Endodermal cell (in vitro differentiated cells): Measurements from ENCODE around the gene PRKCE. TPM values are rescaled to one million over a fixed set of nuclear protein-coding genes. Genes with fewer than 3 reads are reported as not detected.

Experiments
- DNase-seq: peaks from one replicate; pipeline ENCODE4 v3.0.0-alpha.2; 2017
- H3K27ac ChIP-seq: 2 replicates; pipeline ENCODE4 v1.5.1; 2013; ENCODE audit warnings: mild to moderate bottlenecking, low read depth, low read length, moderate library complexity
- H3K27me3 ChIP-seq: 2 replicates; pipeline ENCODE4 v1.6.1; 2013; ENCODE audit warnings: mild to moderate bottlenecking, low read length, moderate library complexity; ENCODE audit not compliant: insufficient read depth, control insufficient read depth, poor library complexity, severe bottlenecking
- H3K36me3 ChIP-seq: 2 replicates; pipeline ENCODE4 v1.7.0; 2013; ENCODE audit warnings: mild to moderate bottlenecking, low read length, moderate library complexity; ENCODE audit not compliant: control insufficient read depth, insufficient read depth
- H3K4me1 ChIP-seq: one replicate; pipeline ENCODE4 v1.7.0; 2013; ENCODE audit warnings: low read length; ENCODE audit not compliant: control insufficient read depth, insufficient read depth
- H3K4me3 ChIP-seq: 2 replicates; pipeline ENCODE4 v1.5.1; 2013; ENCODE audit warnings: mild to moderate bottlenecking, low read length, moderate library complexity
- H3K9ac ChIP-seq: 2 replicates; pipeline ENCODE4 v1.6.1; 2013; ENCODE audit warnings: mild to moderate bottlenecking, low read length, moderate library complexity; ENCODE audit not compliant: poor library complexity, severe bottlenecking; ENCODE audit errors: extremely low read depth
- H3K9me3 ChIP-seq: 2 replicates; pipeline ENCODE4 v1.6.1; 2013; ENCODE audit warnings: mild to moderate bottlenecking, low read length, moderate library complexity; ENCODE audit not compliant: control insufficient read depth
- H3K27ac Mint-ChIP-seq: 2 replicates; pipeline ENCODE4 v1.8.0; 2020; ENCODE audit warnings: mixed read lengths
- H3K27me3 Mint-ChIP-seq: 2 replicates; pipeline ENCODE4 v1.8.0; 2021; ENCODE audit warnings: mild to moderate bottlenecking, mixed read lengths; ENCODE audit not compliant: insufficient read depth
- H3K36me3 Mint-ChIP-seq: 2 replicates; pipeline ENCODE4 v1.8.0; 2020; ENCODE audit warnings: low read depth, mixed read lengths
- H3K4me1 Mint-ChIP-seq: 2 replicates; pipeline ENCODE4 v1.8.0; 2020; ENCODE audit warnings: mixed read lengths
- H3K4me3 Mint-ChIP-seq: 2 replicates; pipeline ENCODE4 v1.8.0; 2020; ENCODE audit warnings: mild to moderate bottlenecking, moderate library complexity, mixed read lengths
- H3K9me3 Mint-ChIP-seq: 2 replicates; pipeline ENCODE4 v1.8.0; 2020; ENCODE audit warnings: mild to moderate bottlenecking, mixed read lengths
- CTCF ChIP-seq: fragments of 200-600 bp; sonication (generic); conservative IDR thresholded peaks from 2 replicates; pipeline ENCODE4 v1.5.0; 2021; ENCODE audit warnings: antibody characterized with exemption, mild to moderate bottlenecking
- WGBS, 2 experiments: methylation state at CpG; one replicate each; pipeline versions ENCODE4 v1.1.5 to v1.1.7; 2013; ENCODE audit warnings: missing lambda C conversion rate in 2 of 2, mixed read lengths in 1 of 2; ENCODE audit not compliant: insufficient coverage in 1 of 2, insufficient read length in 1 of 2; 5-methylcytosine and 5-hydroxymethylcytosine counted together
- total RNA-seq, 2 donors: library from RNA; stranded (reverse); fragmentation: NEBNext Ultra II Directional in 1 of 2; extraction: Animal tissue kit (Norgen Biotek cat#: 25700) in 1 of 2; gene quantifications; 2 replicates in 1 of 2; 3 replicates in 1 of 2; pipeline ENCODE4 v1.2.1, GENCODE V29; 2021

PRKCE gene
- total RNA-seq, 2 donors from 2014 or later: 1.4 to 1.7 TPM

- no peaks in the 10 kb centered on the region for H3K4me1 Mint-ChIP-seq
- peaks cover 4% of the 10 kb centered on the region for H3K9me3 Mint-ChIP-seq
- H3K36me3 Mint-ChIP-seq: no peaks in the 10 kb centered on the region
- no peak overlapping the region for H3K9ac ChIP-seq
- H3K27me3 ChIP-seq: peaks cover 13% of the 10 kb centered on the region
- 82 to 92% methylated on average over 2 to 6 of the region's 6 CpGs for WGBS, 2 experiments
- no peaks in the 10 kb centered on the region for H3K4me1 ChIP-seq
- TF ChIP-seq CTCF: no peak
- no peak for DNase-seq
- H3K36me3 ChIP-seq: no peaks in the 10 kb centered on the region
- H3K4me3 Mint-ChIP-seq: no peak overlapping the region
- H3K4me3 ChIP-seq: no peak overlapping the region
- no peaks in the 10 kb centered on the region for H3K9me3 ChIP-seq
- H3K27me3 Mint-ChIP-seq: peaks cover 25% of the 10 kb centered on the region
- no peak overlapping the region for H3K27ac ChIP-seq
- H3K27ac Mint-ChIP-seq: no peak overlapping the region
These were observed 201.1 kb downstream of the PRKCE start for GRCh38 chr2:45852450-45853150.

GRCh38 chr2:45855374-45855773 is 203.9 kb downstream of the PRKCE start:
- Mint-ChIP-seq H3K9me3 (no peaks in the 10 kb centered on the region), H3K4me1 (peaks cover 7% of the 10 kb centered on the region), H3K4me3 (no peak overlapping the region), H3K36me3 (no peaks in the 10 kb centered on the region), H3K27ac (no peak overlapping the region), H3K27me3 (peaks cover 12% of the 10 kb centered on the region)
- WGBS, 2 experiments: 88 to 93% methylated on average over 3 of the region's 3 CpGs
- DNase-seq: no peak
- H3K27ac ChIP-seq: no peak overlapping the region
- peaks cover 2% of the 10 kb centered on the region for H3K4me1 ChIP-seq
- TF ChIP-seq CTCF: no peak
- no peaks in the 10 kb centered on the region for H3K36me3 ChIP-seq
- no peak overlapping the region for H3K4me3 ChIP-seq
- H3K9ac ChIP-seq: no peak overlapping the region
- peaks cover 13% of the 10 kb centered on the region for H3K27me3 ChIP-seq
- no peaks in the 10 kb centered on the region for H3K9me3 ChIP-seq

- Histone ChIP-seq H3K4me3 (no peak overlapping the region), H3K27me3 (peaks cover 13% of the 10 kb centered on the region), H3K9ac (no peak overlapping the region), H3K36me3 (no peaks in the 10 kb centered on the region), H3K27ac (no peak overlapping the region), H3K9me3 (no peaks in the 10 kb centered on the region), H3K4me1 (peaks cover 9% of the 10 kb centered on the region)
- H3K4me1 Mint-ChIP-seq: peaks cover 15% of the 10 kb centered on the region
- H3K27ac Mint-ChIP-seq: no peak overlapping the region
- no peaks in the 10 kb centered on the region for H3K36me3 Mint-ChIP-seq
- H3K4me3 Mint-ChIP-seq: no peak overlapping the region
- 93 to 94% methylated on average over 5 to 9 of the region's 9 CpGs for WGBS, 2 experiments
- no peaks in the 10 kb centered on the region for H3K9me3 Mint-ChIP-seq
- no peak for DNase-seq
- H3K27me3 Mint-ChIP-seq: peaks cover 10% of the 10 kb centered on the region
- TF ChIP-seq CTCF: no peak
These were observed 205.2 kb downstream of the PRKCE start for GRCh38 chr2:45856391-45857274.
